Coronary artery (tissue), 2 donors: ENCODE data around the gene CSNK1A1L.

Source experiments
- DNase-seq: peaks from one replicate; pipeline ENCODE4 v3.0.0-alpha.2; 2017; ENCODE audit warnings: low spot score
- H3K27ac ChIP-seq, 2 donors: fragments of 200-600 bp; sonication (generic); one replicate each; pipeline ENCODE4 v1.5.1; 2016 to 2019
- H3K4me3 ChIP-seq: fragments of 200-600 bp; sonication (generic); 2 replicates; pipeline ENCODE4 v1.5.1; 2016; ENCODE audit warnings: mild to moderate bottlenecking, moderate library complexity
- CTCF ChIP-seq: fragments of 200-600 bp; sonication (generic); IDR thresholded peaks from one replicate; pipeline ENCODE4 v1.5.1; 2019; ENCODE audit warnings: antibody characterized with exemption

CSNK1A1L gene

GRCh38 chr13:37105251-37105714 is at the start of gene CSNK1A1L:
Gene CSNK1A1L, minus strand, starts transcription at chr13:37105664. Its CDS starts 408 bp downstream, at chr13:37105256.
- no peak for TF ChIP-seq CTCF
- H3K4me3 ChIP-seq = no peak within 1 kb of the TSS
- no peak within 1 kb of the TSS for H3K27ac ChIP-seq
- no peak for DNase-seq

DNA sequence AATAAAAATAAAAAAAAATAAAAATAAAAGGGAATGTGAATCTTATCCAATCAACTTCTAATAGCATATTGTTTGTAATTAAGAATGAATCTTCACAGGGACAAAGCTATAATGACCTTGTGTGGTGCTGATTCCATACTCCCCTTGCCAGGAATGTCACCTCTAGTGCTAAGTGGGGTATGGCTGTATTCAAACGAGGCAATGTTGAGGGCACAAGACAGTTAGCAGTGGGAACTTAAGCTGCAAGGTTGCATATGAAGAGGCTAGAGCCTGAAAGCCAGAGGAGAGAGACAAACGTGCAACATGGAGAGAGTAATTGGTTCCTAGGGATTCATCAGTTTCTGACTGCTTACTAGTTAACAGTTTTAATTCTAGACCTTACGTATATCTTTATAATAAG is 43.9 kb upstream of the CSNK1A1L start:
- no peak for TF ChIP-seq CTCF
- H3K4me3 ChIP-seq = no peak overlapping the region
- DNase-seq = no peak
- H3K27ac ChIP-seq = no peak overlapping the region

GRCh38 chr13:37148501-37148900 is 43.0 kb upstream of the CSNK1A1L start:
- no peak for DNase-seq
- Histone ChIP-seq H3K4me3 (no peak overlapping the region), H3K27ac (no peak overlapping the region)
- TF ChIP-seq CTCF = no peak

DNA sequence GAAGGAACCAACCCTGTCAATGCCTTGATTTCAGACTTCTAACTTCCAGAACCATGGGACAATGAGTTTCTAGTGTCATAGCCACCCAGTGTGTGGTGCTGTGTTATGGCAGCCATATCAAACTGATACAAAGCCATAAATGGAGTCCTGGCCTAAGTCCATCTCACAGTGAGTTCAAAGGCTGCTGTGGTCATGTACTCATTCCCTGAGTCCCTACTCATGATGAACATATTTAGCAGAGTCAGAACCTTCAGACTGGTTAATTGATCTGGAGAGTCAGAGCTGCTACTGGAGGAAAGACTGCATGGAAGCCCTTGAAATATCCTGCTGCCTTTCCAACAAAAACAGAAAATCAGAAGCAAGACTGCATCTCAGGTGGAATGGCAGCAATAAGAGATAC is 39.2 kb upstream of the CSNK1A1L start:
- DNase-seq = no peak
- no peak for TF ChIP-seq CTCF
- Histone ChIP-seq H3K4me3 (no peak overlapping the region), H3K27ac (no peak overlapping the region)

GRCh38 chr13:37143911-37144310 is 38.4 kb upstream of the CSNK1A1L start:
- TF ChIP-seq CTCF = no peak
- H3K4me3 ChIP-seq = no peak overlapping the region
- DNase-seq = no peak
- H3K27ac ChIP-seq = no peak overlapping the region

- TF ChIP-seq CTCF = no peak
- Histone ChIP-seq H3K27ac (no peak overlapping the region), H3K4me3 (no peak overlapping the region)
- no peak for DNase-seq
Observed at GRCh38 chr13:37142877-37143276, 37.4 kb upstream of the CSNK1A1L start.

GRCh38 chr13:37141011-37141410 is 35.5 kb upstream of the CSNK1A1L start:
- H3K27ac ChIP-seq = no peak overlapping the region
- H3K4me3 ChIP-seq = no peak overlapping the region
- TF ChIP-seq CTCF = no peak
- no peak for DNase-seq
